Ishikawa (cell line): Measurements from ENCODE around the gene ATP10B.

Experiments
- CEBPB ChIP-seq: IDR thresholded peaks from 2 replicates; pipeline ENCODE4 v1.6.1; 2012
- CREB1 ChIP-seq: IDR thresholded peaks from 2 replicates; pipeline ENCODE4 v1.6.1; 2012; ENCODE audit warnings: low read depth
- EGR1 ChIP-seq: IDR thresholded peaks from 2 replicates; pipeline ENCODE4 v1.6.1; 2012
- EP300 ChIP-seq: IDR thresholded peaks from 2 replicates; pipeline ENCODE4 v1.6.1; 2012; ENCODE audit warnings: borderline replicate concordance
- FOXM1 ChIP-seq: IDR thresholded peaks from 2 replicates; pipeline ENCODE4 v1.6.1; 2012; ENCODE audit warnings: low read depth, borderline replicate concordance
- MAX ChIP-seq: IDR thresholded peaks from 2 replicates; pipeline ENCODE4 v1.6.1; 2012
- NFIC ChIP-seq: IDR thresholded peaks from 2 replicates; pipeline ENCODE4 v1.6.1; 2012
- RAD21 ChIP-seq: IDR thresholded peaks from 2 replicates; pipeline ENCODE4 v1.6.1; 2012; ENCODE audit warnings: low read depth
- TAF1 ChIP-seq: IDR thresholded peaks from 2 replicates; pipeline ENCODE4 v1.6.1; 2012; ENCODE audit warnings: low read depth, mild to moderate bottlenecking
- TCF12 ChIP-seq: IDR thresholded peaks from 2 replicates; pipeline ENCODE4 v1.6.1; 2012; ENCODE audit warnings: low read depth
- TEAD4 ChIP-seq: IDR thresholded peaks from 2 replicates; pipeline ENCODE4 v1.6.1; 2012
- USF1 ChIP-seq: IDR thresholded peaks from 2 replicates; pipeline ENCODE4 v1.6.1; 2012
- YY1 ChIP-seq: IDR thresholded peaks from 2 replicates; pipeline ENCODE4 v1.6.1; 2012; ENCODE audit warnings: low read depth
- ZBTB7A ChIP-seq: IDR thresholded peaks from 2 replicates; pipeline ENCODE4 v1.6.1; 2012; ENCODE audit warnings: low read depth
- TF ChIP-seq, protein P1 (sequence below): IDR thresholded peaks from 2 replicates; pipeline ENCODE4 v1.6.1; 2012; ENCODE audit warnings: low read depth, mild to moderate bottlenecking

ATP10B gene

DNA sequence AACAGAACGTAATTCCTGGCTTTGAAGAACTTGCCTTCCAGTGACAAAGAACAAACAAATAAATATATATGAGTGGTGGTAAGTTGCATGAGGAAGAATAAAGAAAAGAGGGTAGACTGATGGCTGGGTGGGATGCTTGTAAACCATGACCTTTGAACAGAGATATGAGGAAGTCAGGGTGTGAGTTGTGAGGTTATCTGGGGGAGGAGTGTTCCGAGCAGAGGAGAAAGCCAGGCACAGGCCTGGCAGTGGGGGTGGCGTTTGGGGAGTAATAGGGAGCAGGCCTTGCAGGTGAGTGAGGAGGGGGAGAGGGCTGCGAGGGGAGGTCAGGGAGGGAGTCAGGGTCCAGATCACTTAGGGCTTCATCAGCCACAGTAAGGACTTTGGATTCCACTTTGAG, 217.0 kb downstream of the ATP10B start:
- TF ChIP-seq EP300 (no peak), TEAD4 (no peak), TAF1 (no peak), FOXM1 (no peak), RAD21 (no peak), YY1 (no peak), CEBPB (no peak), NFIC (no peak)
- TF ChIP-seq, protein P1, sequence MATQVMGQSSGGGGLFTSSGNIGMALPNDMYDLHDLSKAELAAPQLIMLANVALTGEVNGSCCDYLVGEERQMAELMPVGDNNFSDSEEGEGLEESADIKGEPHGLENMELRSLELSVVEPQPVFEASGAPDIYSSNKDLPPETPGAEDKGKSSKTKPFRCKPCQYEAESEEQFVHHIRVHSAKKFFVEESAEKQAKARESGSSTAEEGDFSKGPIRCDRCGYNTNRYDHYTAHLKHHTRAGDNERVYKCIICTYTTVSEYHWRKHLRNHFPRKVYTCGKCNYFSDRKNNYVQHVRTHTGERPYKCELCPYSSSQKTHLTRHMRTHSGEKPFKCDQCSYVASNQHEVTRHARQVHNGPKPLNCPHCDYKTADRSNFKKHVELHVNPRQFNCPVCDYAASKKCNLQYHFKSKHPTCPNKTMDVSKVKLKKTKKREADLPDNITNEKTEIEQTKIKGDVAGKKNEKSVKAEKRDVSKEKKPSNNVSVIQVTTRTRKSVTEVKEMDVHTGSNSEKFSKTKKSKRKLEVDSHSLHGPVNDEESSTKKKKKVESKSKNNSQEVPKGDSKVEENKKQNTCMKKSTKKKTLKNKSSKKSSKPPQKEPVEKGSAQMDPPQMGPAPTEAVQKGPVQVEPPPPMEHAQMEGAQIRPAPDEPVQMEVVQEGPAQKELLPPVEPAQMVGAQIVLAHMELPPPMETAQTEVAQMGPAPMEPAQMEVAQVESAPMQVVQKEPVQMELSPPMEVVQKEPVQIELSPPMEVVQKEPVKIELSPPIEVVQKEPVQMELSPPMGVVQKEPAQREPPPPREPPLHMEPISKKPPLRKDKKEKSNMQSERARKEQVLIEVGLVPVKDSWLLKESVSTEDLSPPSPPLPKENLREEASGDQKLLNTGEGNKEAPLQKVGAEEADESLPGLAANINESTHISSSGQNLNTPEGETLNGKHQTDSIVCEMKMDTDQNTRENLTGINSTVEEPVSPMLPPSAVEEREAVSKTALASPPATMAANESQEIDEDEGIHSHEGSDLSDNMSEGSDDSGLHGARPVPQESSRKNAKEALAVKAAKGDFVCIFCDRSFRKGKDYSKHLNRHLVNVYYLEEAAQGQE, result no peak

DNA sequence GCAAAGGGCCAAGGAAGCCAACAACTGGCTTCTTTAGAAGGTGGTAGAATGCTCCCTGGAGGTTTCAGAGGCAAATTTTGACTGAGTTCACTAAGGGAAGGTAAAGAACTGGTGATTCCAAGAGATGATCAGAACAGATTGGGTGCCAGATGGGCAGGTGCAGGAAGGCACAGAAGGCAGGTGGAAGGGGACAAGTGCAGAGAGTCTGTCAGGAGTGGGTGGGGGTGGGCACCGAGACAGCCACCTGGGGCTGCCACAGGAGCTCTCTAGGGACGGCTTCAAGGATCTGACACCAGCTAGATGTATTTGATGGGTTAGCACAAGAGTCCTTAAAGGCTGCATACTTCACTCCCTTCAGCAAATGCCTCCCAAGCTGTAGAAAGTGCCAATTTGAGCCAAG, 223.0 kb downstream of the ATP10B start:
- TF ChIP-seq TEAD4 (no peak), TAF1 (no peak), CREB1 (no peak), FOXM1 (no peak), TCF12 (no peak), EGR1 (no peak)
- TF ChIP-seq, protein P1, result no peak

DNA sequence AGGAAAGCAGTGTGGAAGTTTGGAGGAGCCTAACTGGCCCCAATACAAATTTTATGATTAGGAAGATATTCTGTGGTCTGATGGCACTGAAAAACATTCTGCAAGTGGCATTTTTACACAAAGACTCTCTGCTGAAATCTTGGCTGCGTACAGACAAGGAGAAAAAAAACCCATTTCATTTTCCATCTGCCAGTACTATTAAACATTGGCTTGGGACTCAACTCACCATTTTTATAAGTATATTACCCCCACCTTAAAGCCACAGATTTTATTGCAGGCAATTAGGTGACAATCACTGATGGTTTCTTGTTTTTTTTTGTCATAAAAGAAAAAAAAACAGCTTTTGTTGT, 223.4 kb downstream of the ATP10B start:
- TF ChIP-seq NFIC, result no peak
- no peak for TF ChIP-seq CEBPB
- TF ChIP-seq ZBTB7A, result no peak

GRCh38 chr5:160627921-160628618, 223.9 kb downstream of the ATP10B start:
- TF ChIP-seq, protein P1, result no peak
- TF ChIP-seq CEBPB (no peak), EP300 (no peak), RAD21 (no peak), ZBTB7A (no peak), FOXM1 (no peak), MAX (no peak), USF1 (no peak), YY1 (no peak), CREB1 (no peak), TEAD4 (no peak), NFIC (no peak), TCF12 (no peak), TAF1 (no peak), EGR1 (no peak)

DNA sequence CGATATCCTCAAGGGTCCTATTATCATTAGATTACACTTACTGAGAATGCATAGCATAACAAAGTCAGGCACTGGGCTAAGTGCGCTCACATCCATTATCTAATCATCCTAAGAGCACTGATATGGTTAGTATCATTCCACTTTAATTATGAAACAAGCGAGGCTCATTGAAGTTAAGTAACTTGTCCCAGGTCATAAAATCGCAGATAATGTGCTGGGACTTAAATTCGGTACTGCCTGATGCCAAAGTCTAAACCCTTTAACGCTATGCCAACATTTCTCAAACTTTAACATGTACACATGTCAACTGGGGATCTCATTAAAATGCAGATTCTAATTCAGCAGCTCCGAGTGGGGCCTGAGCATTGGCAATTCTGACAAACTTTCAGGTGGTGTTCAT, 225.7 kb downstream of the ATP10B start:
- TF ChIP-seq FOXM1 (no peak), YY1 (no peak), EP300 (no peak), TCF12 (no peak), MAX (no peak), CEBPB (no peak), USF1 (no peak), EGR1 (no peak), TAF1 (no peak), CREB1 (no peak), TEAD4 (no peak), RAD21 (no peak), ZBTB7A (no peak), NFIC (no peak)
- TF ChIP-seq, protein P1, result no peak
